ENCODE results near the gene PIAS3.
"Not testable (repeated sequence)": the region's sequence is repeated elsewhere in the genome, so short reads cannot be mapped to it uniquely, and the experiment has no call there.

PIAS3 gene

GRCh38 chr1:145845514-145846161 is 13.2 kb downstream of the PIAS3 start, which contains the start of gene NUDT17:
NUDT17 (plus strand) TSS chr1:145845630; CDS start chr1:145845641, 11 bp downstream.
- H3K27ac ChIP-seq (ENCODE audit: low read length) = no peak within 1 kb of the TSS
- peak within 1 kb of the TSS; percentile 47 for H3K9ac ChIP-seq (ENCODE audit: low read length)
- H3K4me1 ChIP-seq (ENCODE audit: control insufficient read depth, low read depth, low read length) = no peaks in the 10 kb centered on the region
- H3K4me3 ChIP-seq (ENCODE audit: low read length) = peak within 1 kb of the TSS; percentile 72
- H3K9me3 ChIP-seq (ENCODE audit: control insufficient read depth, low read depth, low read length) = no peaks in the 10 kb centered on the region
- peaks cover 41% of the 10 kb centered on the region for H3K36me3 ChIP-seq (ENCODE audit: control insufficient read depth, low read depth, low read length)
- H3K27me3 ChIP-seq (ENCODE audit: control insufficient read depth, insufficient read depth, low read length) = peaks cover 10% of the 10 kb centered on the region

GRCh38 chr1:145845144-145845513 is 13.8 kb downstream of the PIAS3 start:
- H3K36me3 ChIP-seq (ENCODE audit: control insufficient read depth, low read depth, low read length) = peaks cover 38% of the 10 kb centered on the region
- no peak overlapping the region for H3K27ac ChIP-seq (ENCODE audit: low read length)
- H3K4me3 ChIP-seq (ENCODE audit: low read length) = peak overlapping the region; percentile 72
- no peak overlapping the region for H3K9ac ChIP-seq (ENCODE audit: low read length)
- no peaks in the 10 kb centered on the region for H3K4me1 ChIP-seq (ENCODE audit: control insufficient read depth, low read depth, low read length)
- peaks cover 10% of the 10 kb centered on the region for H3K27me3 ChIP-seq (ENCODE audit: control insufficient read depth, insufficient read depth, low read length)
- H3K9me3 ChIP-seq (ENCODE audit: control insufficient read depth, low read depth, low read length) = no peaks in the 10 kb centered on the region

GRCh38 chr1:145843031-145843430 is 15.8 kb downstream of the PIAS3 start:
- Histone ChIP-seq H3K27me3 (ENCODE audit: control insufficient read depth, insufficient read depth, low read length) (peaks cover 10% of the 10 kb centered on the region), H3K4me3 (ENCODE audit: low read length) (no peak overlapping the region), H3K9ac (ENCODE audit: low read length) (no peak overlapping the region), H3K4me1 (ENCODE audit: control insufficient read depth, low read depth, low read length) (no peaks in the 10 kb centered on the region), H3K9me3 (ENCODE audit: control insufficient read depth, low read depth, low read length) (no peaks in the 10 kb centered on the region), H3K27ac (ENCODE audit: low read length) (no peak overlapping the region), H3K36me3 (ENCODE audit: control insufficient read depth, low read depth, low read length) (peaks cover 46% of the 10 kb centered on the region)

- Histone ChIP-seq H3K4me1 (ENCODE audit: control insufficient read depth, low read depth, low read length) (no peaks in the 10 kb centered on the region), H3K27me3 (ENCODE audit: control insufficient read depth, insufficient read depth, low read length) (no peaks in the 10 kb centered on the region), H3K36me3 (ENCODE audit: control insufficient read depth, low read depth, low read length) (peaks cover 77% of the 10 kb centered on the region), H3K4me3 (ENCODE audit: low read length) (no peak overlapping the region), H3K9ac (ENCODE audit: low read length) (no peak overlapping the region), H3K27ac (ENCODE audit: low read length) (no peak overlapping the region), H3K9me3 (ENCODE audit: control insufficient read depth, low read depth, low read length) (no peaks in the 10 kb centered on the region)
Measured at GRCh38 chr1:145837656-145838055, 21.2 kb downstream of the PIAS3 start.

GRCh38 chr1:145830810-145831209 is 28.1 kb downstream of the PIAS3 start:
- not testable (repeated sequence) for H3K27me3 ChIP-seq (ENCODE audit: control insufficient read depth, insufficient read depth, low read length); H3K27ac ChIP-seq (ENCODE audit: low read length); H3K9me3 ChIP-seq (ENCODE audit: control insufficient read depth, low read depth, low read length); H3K4me3 ChIP-seq (ENCODE audit: low read length); H3K9ac ChIP-seq (ENCODE audit: low read length); H3K4me1 ChIP-seq (ENCODE audit: control insufficient read depth, low read depth, low read length)
- H3K36me3 ChIP-seq (ENCODE audit: control insufficient read depth, low read depth, low read length) = peaks cover 71% of the 10 kb centered on the region

- H3K4me3 ChIP-seq (ENCODE audit: low read length) = no peak overlapping the region
- no peaks in the 10 kb centered on the region for H3K9me3 ChIP-seq (ENCODE audit: control insufficient read depth, low read depth, low read length)
- H3K4me1 ChIP-seq (ENCODE audit: control insufficient read depth, low read depth, low read length) = no peaks in the 10 kb centered on the region
- H3K36me3 ChIP-seq (ENCODE audit: control insufficient read depth, low read depth, low read length) = peaks cover 61% of the 10 kb centered on the region
- no peak overlapping the region for H3K9ac ChIP-seq (ENCODE audit: low read length)
- H3K27ac ChIP-seq (ENCODE audit: low read length) = no peak overlapping the region
- no peaks in the 10 kb centered on the region for H3K27me3 ChIP-seq (ENCODE audit: control insufficient read depth, insufficient read depth, low read length)
Measured at GRCh38 chr1:145828367-145829026, 30.4 kb downstream of the PIAS3 start.

- no peak overlapping the region for H3K27ac ChIP-seq (ENCODE audit: low read length)
- no peaks in the 10 kb centered on the region for H3K4me1 ChIP-seq (ENCODE audit: control insufficient read depth, low read depth, low read length)
- H3K27me3 ChIP-seq (ENCODE audit: control insufficient read depth, insufficient read depth, low read length) = no peaks in the 10 kb centered on the region
- peaks cover 56% of the 10 kb centered on the region for H3K36me3 ChIP-seq (ENCODE audit: control insufficient read depth, low read depth, low read length)
- H3K9me3 ChIP-seq (ENCODE audit: control insufficient read depth, low read depth, low read length) = no peaks in the 10 kb centered on the region
- no peak overlapping the region for H3K9ac ChIP-seq (ENCODE audit: low read length)
- no peak overlapping the region for H3K4me3 ChIP-seq (ENCODE audit: low read length)
Measured at GRCh38 chr1:145827966-145828365, 30.9 kb downstream of the PIAS3 start.

- H3K9ac ChIP-seq (ENCODE audit: low read length) = no peak overlapping the region
- H3K27ac ChIP-seq (ENCODE audit: low read length) = no peak overlapping the region
- H3K4me3 ChIP-seq (ENCODE audit: low read length) = no peak overlapping the region
- peaks cover 44% of the 10 kb centered on the region for H3K36me3 ChIP-seq (ENCODE audit: control insufficient read depth, low read depth, low read length)
- H3K9me3 ChIP-seq (ENCODE audit: control insufficient read depth, low read depth, low read length) = no peaks in the 10 kb centered on the region
- no peaks in the 10 kb centered on the region for H3K4me1 ChIP-seq (ENCODE audit: control insufficient read depth, low read depth, low read length)
- H3K27me3 ChIP-seq (ENCODE audit: control insufficient read depth, insufficient read depth, low read length) = no peaks in the 10 kb centered on the region
Measured at GRCh38 chr1:145826030-145826429, 32.9 kb downstream of the PIAS3 start.

GRCh38 chr1:145824499-145824842 is 34.4 kb downstream of the PIAS3 start:
- Histone ChIP-seq H3K36me3 (ENCODE audit: control insufficient read depth, low read depth, low read length) (peaks cover 34% of the 10 kb centered on the region), H3K27ac (ENCODE audit: low read length) (peak overlapping the region; percentile 85), H3K4me1 (ENCODE audit: control insufficient read depth, low read depth, low read length) (no peaks in the 10 kb centered on the region)

GRCh38 chr1:145823565-145824498 is 35.0 kb downstream of the PIAS3 start, which contains the start of the genes POLR3C and RNF115:
POLR3C (plus strand) TSS chr1:145824200; CDS start chr1:145825777, 1,577 bp downstream.
RNF115 (minus strand) TSS chr1:145824095; CDS start chr1:145823873, 222 bp downstream.
- Histone ChIP-seq H3K9ac (ENCODE audit: low read length) (peak within 1 kb of the TSS; percentile 90), H3K36me3 (ENCODE audit: control insufficient read depth, low read depth, low read length) (peaks cover 28% of the 10 kb centered on the region), H3K4me3 (ENCODE audit: low read length) (peak within 1 kb of the TSS; percentile 100), H3K27ac (ENCODE audit: low read length) (peak within 1 kb of the TSS; percentile 85), H3K4me1 (ENCODE audit: control insufficient read depth, low read depth, low read length) (no peaks in the 10 kb centered on the region), H3K9me3 (ENCODE audit: control insufficient read depth, low read depth, low read length) (no peaks in the 10 kb centered on the region), H3K27me3 (ENCODE audit: control insufficient read depth, insufficient read depth, low read length) (no peaks in the 10 kb centered on the region)

More at GRCh38 chr1:145824499-145824842, 34.4 kb downstream of the PIAS3 start:
- Histone ChIP-seq H3K9me3 (ENCODE audit: control insufficient read depth, low read depth, low read length) (no peaks in the 10 kb centered on the region), H3K9ac (ENCODE audit: low read length) (peak overlapping the region; percentile 90), H3K27me3 (ENCODE audit: control insufficient read depth, insufficient read depth, low read length) (no peaks in the 10 kb centered on the region), H3K4me3 (ENCODE audit: low read length) (peak overlapping the region; percentile 100)

GRCh38 chr1:145822779-145823331 is 36.0 kb downstream of the PIAS3 start:
- H3K27me3 ChIP-seq (ENCODE audit: control insufficient read depth, insufficient read depth, low read length); H3K9me3 ChIP-seq (ENCODE audit: control insufficient read depth, low read depth, low read length); H3K4me1 ChIP-seq (ENCODE audit: control insufficient read depth, low read depth, low read length); H3K4me3 ChIP-seq (ENCODE audit: low read length); H3K9ac ChIP-seq (ENCODE audit: low read length); H3K27ac ChIP-seq (ENCODE audit: low read length): not testable (repeated sequence)
- peaks cover 18% of the 10 kb centered on the region for H3K36me3 ChIP-seq (ENCODE audit: control insufficient read depth, low read depth, low read length)
